Osteoblast (primary cell): ENCODE results near the gene GAK. TPM values are rescaled to one million over a fixed set of nuclear protein-coding genes. Genes with fewer than 3 reads are reported as not detected.

Experiments
- DNase-seq: peaks from one replicate; pipeline ENCODE4 v3.0.0; 2011; ENCODE audit warnings: low spot score, mixed read lengths; ENCODE audit not compliant: insufficient read length; ENCODE audit errors: missing footprints
- H2AFZ ChIP-seq: 2 replicates; pipeline ENCODE4 v1.6.0; 2011; ENCODE audit warnings: mild to moderate bottlenecking, low read length
- H3K27ac ChIP-seq: 2 replicates; pipeline ENCODE4 v1.5.1; 2011; ENCODE audit warnings: mild to moderate bottlenecking, low read depth, low read length, moderate library complexity
- H3K27me3 ChIP-seq: 2 replicates; pipeline ENCODE4 v1.6.0; 2012; ENCODE audit warnings: mild to moderate bottlenecking, control low read depth, inconsistent platforms, low read length, moderate library complexity; ENCODE audit not compliant: insufficient read depth
- H3K36me3 ChIP-seq: 2 replicates; pipeline ENCODE4 v1.5.1; 2011; ENCODE audit warnings: mild to moderate bottlenecking, low read length, control low read depth, moderate library complexity; ENCODE audit not compliant: insufficient read depth
- H3K4me1 ChIP-seq: 2 replicates; pipeline ENCODE4 v1.5.1; 2011; ENCODE audit warnings: mild to moderate bottlenecking, low read length, control low read depth, moderate library complexity; ENCODE audit not compliant: insufficient read depth
- H3K4me2 ChIP-seq: 2 replicates; pipeline ENCODE4 v1.6.0; 2011; ENCODE audit warnings: mild to moderate bottlenecking, low read length; ENCODE audit not compliant: insufficient read depth
- H3K4me3 ChIP-seq: fragments of 200-600 bp; sonication (generic); 3 replicates; pipeline ENCODE4 v1.5.1; 2012; ENCODE audit warnings: mild to moderate bottlenecking, low read length, inconsistent platforms; ENCODE audit not compliant: insufficient read depth
- H3K79me2 ChIP-seq: 2 replicates; pipeline ENCODE4 v1.6.0; 2012; ENCODE audit warnings: mild to moderate bottlenecking, low read length, control low read depth, inconsistent platforms; ENCODE audit not compliant: insufficient read depth
- H3K9me3 ChIP-seq: 2 replicates; pipeline ENCODE4 v1.5.1; 2011; ENCODE audit warnings: low read depth, low read length, control low read depth
- H4K20me1 ChIP-seq: 2 replicates; pipeline ENCODE4 v1.6.0; 2012; ENCODE audit warnings: mild to moderate bottlenecking, low read length, control low read depth; ENCODE audit not compliant: insufficient read depth
- total RNA-seq: library from RNA; depleted of rRNA; stranded (reverse); fragments of >200 nt; gene quantifications from 2 replicates; pipeline ENCODE4 v1.2.3, GENCODE V29; 2012
- TF ChIP-seq, protein P1 (sequence below): IDR thresholded peaks from 2 replicates; pipeline ENCODE4 v1.5.1; 2011; ENCODE audit warnings: mild to moderate bottlenecking, low read depth, low read length, moderate library complexity; ENCODE audit errors: extremely low read depth

GAK gene
- total RNA-seq, 1 donor: 48.9 TPM

DNA sequence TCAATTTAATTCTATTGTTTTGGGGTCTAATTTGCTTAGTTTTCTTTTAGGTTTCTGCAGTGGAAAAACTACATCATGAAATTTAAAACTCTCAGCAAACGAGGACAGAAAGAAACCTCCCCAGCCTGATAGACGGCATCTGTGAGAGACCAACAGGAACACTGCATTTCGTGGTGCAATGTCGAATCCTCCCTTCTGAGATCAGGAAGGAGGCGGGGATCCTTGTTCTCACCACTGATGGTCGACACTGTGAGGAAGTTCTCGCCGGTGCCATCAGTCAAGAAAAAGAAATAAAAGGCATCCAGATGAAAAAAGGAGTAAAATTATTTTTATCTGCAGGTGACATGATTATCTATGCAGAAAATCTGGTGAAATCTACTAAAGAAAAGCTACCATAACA lies 16.5 kb downstream of the GAK start:
- DNase-seq: no peak
- H3K36me3 ChIP-seq: no peaks in the 10 kb centered on the region
- H3K79me2 ChIP-seq: peaks cover 94% of the 10 kb centered on the region
- H4K20me1 ChIP-seq: peaks cover 45% of the 10 kb centered on the region
- H3K4me3 ChIP-seq: no peak overlapping the region
- TF ChIP-seq, protein P1, sequence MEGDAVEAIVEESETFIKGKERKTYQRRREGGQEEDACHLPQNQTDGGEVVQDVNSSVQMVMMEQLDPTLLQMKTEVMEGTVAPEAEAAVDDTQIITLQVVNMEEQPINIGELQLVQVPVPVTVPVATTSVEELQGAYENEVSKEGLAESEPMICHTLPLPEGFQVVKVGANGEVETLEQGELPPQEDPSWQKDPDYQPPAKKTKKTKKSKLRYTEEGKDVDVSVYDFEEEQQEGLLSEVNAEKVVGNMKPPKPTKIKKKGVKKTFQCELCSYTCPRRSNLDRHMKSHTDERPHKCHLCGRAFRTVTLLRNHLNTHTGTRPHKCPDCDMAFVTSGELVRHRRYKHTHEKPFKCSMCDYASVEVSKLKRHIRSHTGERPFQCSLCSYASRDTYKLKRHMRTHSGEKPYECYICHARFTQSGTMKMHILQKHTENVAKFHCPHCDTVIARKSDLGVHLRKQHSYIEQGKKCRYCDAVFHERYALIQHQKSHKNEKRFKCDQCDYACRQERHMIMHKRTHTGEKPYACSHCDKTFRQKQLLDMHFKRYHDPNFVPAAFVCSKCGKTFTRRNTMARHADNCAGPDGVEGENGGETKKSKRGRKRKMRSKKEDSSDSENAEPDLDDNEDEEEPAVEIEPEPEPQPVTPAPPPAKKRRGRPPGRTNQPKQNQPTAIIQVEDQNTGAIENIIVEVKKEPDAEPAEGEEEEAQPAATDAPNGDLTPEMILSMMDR: no peak
- no peak overlapping the region for H2AFZ ChIP-seq
- no peaks in the 10 kb centered on the region for H3K4me1 ChIP-seq
- H3K27me3 ChIP-seq: no peaks in the 10 kb centered on the region
- H3K27ac ChIP-seq: no peak overlapping the region
- no peak overlapping the region for H3K4me2 ChIP-seq
- H3K9me3 ChIP-seq: no peaks in the 10 kb centered on the region

DNA sequence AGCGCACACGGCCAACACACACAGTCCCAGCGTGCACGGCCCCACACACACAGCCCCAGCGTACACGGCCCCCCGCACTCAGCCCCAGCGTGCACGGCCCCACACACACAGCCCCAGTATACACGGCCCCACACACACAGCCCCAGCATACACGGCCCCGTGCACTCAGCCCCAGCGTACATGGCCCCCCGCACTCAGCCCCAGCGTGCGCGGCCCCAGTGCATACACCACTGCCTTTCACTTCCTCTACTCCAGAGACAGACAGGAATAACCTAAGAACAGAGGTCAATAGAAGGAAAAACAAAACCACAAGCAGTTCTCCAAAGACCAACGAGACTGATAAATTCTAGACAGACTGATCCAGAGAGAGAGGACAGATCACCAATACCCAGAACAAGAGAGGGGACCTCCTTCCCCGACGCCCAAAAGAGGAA lies 17.1 kb downstream of the GAK start:
- no peaks in the 10 kb centered on the region for H3K36me3 ChIP-seq
- TF ChIP-seq, protein P1: no peak
- no peaks in the 10 kb centered on the region for H3K4me1 ChIP-seq
- no peak overlapping the region for H3K4me3 ChIP-seq
- DNase-seq: no peak
- no peaks in the 10 kb centered on the region for H3K27me3 ChIP-seq
- H3K4me2 ChIP-seq: no peak overlapping the region
- H3K9me3 ChIP-seq: no peaks in the 10 kb centered on the region
- no peak overlapping the region for H3K27ac ChIP-seq
- peaks cover 45% of the 10 kb centered on the region for H4K20me1 ChIP-seq
- H2AFZ ChIP-seq: no peak overlapping the region
- H3K79me2 ChIP-seq: peaks cover 93% of the 10 kb centered on the region

DNA sequence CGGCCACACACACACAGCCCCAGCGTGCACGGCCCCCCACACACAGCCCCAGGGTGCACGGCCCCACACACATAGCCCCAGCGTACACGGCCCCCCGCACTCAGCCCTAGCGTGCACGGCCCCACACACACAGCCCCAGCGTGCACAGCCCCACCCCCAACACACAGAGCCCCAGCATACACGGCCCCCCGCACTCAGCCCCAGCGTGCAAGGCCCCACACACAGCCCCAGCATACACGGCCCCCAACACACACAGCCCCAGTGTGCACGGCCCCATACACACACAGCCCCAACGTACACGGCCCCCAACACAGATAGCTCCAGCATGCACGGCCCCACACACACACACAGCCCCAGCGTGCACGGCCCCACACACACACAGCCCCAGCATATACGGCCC lies 17.6 kb downstream of the GAK start:
- Histone ChIP-seq H3K9me3 (no peaks in the 10 kb centered on the region), H2AFZ (no peak overlapping the region), H3K79me2 (peaks cover 92% of the 10 kb centered on the region), H3K4me1 (no peaks in the 10 kb centered on the region), H3K4me3 (no peak overlapping the region), H3K27ac (no peak overlapping the region), H4K20me1 (peaks cover 41% of the 10 kb centered on the region), H3K36me3 (no peaks in the 10 kb centered on the region), H3K4me2 (no peak overlapping the region), H3K27me3 (no peaks in the 10 kb centered on the region)
- TF ChIP-seq, protein P1: no peak
- no peak for DNase-seq

DNA sequence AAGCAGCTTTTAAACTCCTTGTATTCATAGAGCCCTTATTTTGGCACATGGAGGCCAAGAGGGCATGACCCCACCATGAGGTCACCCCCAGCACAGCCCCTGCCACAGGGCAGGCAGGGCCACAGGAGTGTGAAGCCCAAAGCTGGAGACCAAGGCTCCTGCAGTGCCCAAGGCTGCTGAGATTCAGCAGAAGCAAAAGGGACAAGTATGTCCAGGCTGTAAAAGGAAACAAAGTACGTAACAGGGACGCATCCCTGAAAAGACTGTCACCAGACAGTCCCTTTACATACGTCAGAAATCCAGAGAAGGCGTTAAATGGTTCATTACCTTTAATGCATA lies 18.9 kb downstream of the GAK start:
- TF ChIP-seq, protein P1: no peak
- no peak for DNase-seq
- H3K79me2 ChIP-seq: peaks cover 89% of the 10 kb centered on the region
- H3K4me3 ChIP-seq: no peak overlapping the region
- no peak overlapping the region for H2AFZ ChIP-seq
- no peak overlapping the region for H3K27ac ChIP-seq
- H3K9me3 ChIP-seq: no peaks in the 10 kb centered on the region
- no peak overlapping the region for H3K4me2 ChIP-seq
- H3K4me1 ChIP-seq: no peaks in the 10 kb centered on the region
- peaks cover 40% of the 10 kb centered on the region for H4K20me1 ChIP-seq
- H3K36me3 ChIP-seq: no peaks in the 10 kb centered on the region
- no peaks in the 10 kb centered on the region for H3K27me3 ChIP-seq
